ENCODE results near the gene ZNRF3.

ZNRF3 gene

DNA sequence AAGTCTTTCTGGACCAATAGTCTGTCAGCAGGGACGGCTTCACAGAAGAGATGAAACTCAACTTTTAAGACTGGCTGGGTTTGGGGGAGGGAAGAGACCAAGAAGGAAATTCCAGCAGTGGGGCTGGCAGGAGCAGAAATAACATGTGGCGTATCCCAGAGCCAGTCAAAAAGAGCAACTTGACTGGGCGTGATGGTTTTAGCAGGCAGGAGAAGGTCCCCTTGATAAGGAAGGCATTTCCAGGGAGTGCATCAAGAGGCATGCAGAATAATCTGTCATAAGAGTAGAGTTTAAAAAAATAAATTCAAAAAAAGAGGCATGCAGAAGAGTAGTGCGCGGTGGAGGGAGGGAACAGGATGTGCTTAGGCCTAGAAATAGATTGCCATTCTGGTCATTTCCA is 125.8 kb downstream of the ZNRF3 start:
- FAIRE-seq: no peak
- TF ChIP-seq POLR2A (IDR thresholded peaks at IDR 0.05; ENCODE audit: low read depth, low read length): no peak
- no peak for DNase-seq (ENCODE audit: insufficient read length, low spot score)

DNA sequence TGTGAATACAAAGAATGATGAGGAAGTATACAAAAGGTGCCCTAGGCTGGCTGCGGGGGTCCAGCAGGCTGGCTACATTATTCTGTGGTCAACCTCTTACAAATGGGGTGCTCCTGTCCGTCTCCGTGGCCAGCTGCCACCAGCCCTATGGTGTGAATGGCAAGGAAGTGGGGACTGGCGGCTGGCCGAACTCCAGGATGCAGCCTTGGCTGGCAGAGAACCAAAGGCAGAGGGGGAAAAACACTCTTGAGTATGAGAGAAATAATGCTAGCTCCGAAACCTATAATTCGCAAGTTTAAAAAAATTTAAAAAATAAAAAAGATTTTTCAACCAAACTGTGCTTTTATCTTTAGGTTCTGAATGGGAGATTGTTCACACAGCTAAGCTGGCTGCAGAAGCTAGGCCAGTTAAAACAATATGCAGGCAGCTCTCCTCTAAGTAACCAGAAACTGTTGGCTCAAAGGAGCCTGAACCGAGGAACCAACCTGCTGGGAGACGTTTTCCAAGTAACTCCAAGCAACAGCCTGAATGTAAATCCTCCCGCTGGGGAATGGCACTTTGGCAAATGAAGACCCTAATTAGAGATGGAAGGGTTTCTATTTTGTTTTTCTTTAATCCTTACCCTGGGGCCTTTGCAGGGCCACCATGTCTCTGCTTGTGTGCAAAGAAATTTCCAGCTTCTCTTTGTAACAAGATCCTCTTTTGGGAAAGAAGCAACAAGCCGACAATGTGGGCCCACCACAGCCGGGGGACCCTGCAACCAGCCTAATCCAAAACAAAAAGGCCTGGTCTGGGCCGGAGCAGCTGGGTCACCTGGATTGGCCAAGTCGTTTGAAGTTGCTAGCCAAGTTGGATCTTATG is 128.1 kb downstream of the ZNRF3 start:
- TF ChIP-seq POLR2A (IDR thresholded peaks at IDR 0.05; ENCODE audit: low read depth, low read length): no peak
- no peak for FAIRE-seq
- no peak for DNase-seq (ENCODE audit: insufficient read length, low spot score)

DNA sequence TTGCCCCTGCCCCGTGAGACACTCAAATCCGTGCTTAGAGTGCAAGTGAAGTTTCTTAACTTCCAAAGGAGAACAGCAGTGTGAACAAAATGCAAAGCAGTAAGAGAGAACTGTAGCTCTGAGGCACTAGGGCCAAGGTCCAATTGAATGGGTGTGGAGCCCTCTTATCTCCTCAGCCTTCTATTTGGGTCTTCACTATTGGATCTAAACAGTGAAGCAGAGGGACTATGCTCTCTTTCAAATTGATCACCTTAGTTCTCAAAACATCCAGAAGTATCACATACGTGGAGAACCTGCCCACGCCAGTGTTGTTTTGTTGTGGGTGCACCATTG is 128.7 kb downstream of the ZNRF3 start:
- DNase-seq (ENCODE audit: insufficient read length, low spot score): no peak
- FAIRE-seq: no peak
- no peak for TF ChIP-seq POLR2A (IDR thresholded peaks at IDR 0.05; ENCODE audit: low read depth, low read length)

DNA sequence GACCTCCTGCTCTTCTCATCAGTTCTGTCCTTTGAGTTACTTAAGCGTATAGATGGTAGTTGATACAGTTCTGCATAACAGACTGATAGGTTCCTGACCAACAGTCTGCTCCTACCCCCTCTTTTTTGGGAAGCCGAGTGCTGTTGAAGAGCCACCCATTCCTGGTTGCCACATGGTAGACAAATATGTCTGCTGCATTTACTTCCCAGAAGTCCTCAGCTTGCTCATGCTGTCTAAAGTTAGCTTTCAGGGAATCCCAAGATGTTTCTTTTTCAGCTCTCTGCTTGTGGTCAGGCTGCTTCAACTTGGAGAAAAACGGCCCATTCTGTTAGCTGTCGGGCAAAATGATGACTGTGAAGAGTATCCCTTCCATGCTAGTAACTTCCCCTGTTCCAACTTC is 129.6 kb downstream of the ZNRF3 start:
- DNase-seq (ENCODE audit: insufficient read length, low spot score): no peak
- TF ChIP-seq POLR2A (IDR thresholded peaks at IDR 0.05; ENCODE audit: low read depth, low read length): no peak
- FAIRE-seq: no peak

DNA sequence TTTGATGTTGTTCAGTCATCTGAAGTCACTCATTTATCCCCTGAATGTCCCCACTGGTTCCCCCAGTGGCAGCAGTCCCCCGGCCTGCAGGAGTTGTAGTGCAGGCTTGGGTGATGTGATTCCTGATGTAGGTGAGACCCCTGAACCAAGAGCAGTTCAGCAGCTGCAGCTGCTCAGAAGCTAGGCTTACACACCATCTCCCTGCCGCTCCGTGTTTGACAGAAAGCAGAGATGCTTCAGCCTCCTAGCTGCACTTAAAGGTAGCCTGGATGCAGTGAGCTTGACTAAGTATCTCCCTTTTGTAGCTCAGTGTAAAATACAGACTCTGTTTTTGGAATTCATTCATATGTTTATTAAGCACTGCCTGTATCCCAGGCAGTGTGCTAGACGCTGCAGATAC is 130.9 kb downstream of the ZNRF3 start:
- no peak for DNase-seq (ENCODE audit: insufficient read length, low spot score)
- TF ChIP-seq POLR2A (IDR thresholded peaks at IDR 0.05; ENCODE audit: low read depth, low read length): no peak
- FAIRE-seq: no peak

DNA sequence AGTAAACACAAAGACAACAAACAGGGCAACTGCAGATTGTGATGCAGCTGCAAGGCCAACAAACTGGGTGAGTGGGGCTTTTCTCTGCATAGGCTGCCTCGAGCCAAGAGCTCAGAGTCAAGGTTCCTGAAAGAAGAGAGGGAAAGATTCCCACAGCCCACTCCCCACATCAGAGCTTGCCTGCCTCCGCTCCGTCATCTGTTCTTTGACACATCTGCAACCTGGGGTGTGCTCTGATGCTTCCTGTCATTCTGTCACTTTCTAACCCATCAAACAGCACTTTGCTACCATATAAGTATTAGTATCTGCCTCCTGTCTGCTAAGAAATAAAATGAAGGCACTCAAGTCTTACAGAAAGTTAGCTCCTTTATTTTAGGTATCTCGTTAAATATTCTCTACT is 131.4 kb downstream of the ZNRF3 start:
- TF ChIP-seq POLR2A (IDR thresholded peaks at IDR 0.05; ENCODE audit: low read depth, low read length): no peak
- DNase-seq (ENCODE audit: insufficient read length, low spot score) (no peak), FAIRE-seq (no peak)

DNA sequence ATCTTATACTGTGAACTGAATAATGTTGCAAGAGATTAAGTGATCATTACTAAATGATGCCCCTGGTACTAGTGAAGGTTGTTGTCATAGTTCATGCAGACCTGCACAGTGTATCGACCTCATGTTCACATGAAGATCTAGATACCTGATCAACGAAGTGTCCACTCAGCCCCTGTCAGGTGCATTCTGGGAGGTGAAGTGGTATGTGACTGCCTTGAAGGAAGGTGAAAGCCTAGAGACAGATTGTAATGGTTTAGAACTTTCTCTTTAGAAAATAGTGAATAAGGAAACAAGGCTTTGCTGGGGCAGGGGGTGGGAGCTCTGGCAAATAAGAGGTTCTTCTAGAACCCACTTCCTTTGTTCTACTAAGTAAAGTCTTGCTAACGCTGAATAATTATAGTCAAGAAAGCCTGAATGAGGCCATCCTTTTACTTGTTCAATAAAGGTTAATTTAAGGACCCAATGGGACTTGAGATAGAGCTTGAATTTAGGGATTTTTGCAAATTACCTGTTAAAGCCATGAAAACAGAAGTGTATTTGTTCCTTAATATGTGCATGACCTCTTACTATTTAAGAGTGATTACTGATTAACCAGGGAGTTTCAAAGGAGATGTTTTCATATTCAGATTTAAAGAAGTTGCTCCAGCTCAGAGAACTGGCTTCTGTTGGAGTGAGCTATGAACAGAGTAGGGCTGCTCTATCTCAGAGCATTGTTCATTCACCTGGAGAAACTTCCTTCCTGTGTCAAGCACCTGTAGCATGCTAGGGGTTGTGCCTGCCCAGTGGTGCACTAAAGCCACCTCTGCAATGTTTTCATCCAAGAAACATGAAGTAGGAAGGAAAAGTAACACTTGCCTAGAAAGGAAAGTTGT is 132.9 kb downstream of the ZNRF3 start:
- DNase-seq (ENCODE audit: insufficient read length, low spot score) (no peak), FAIRE-seq (no peak)
- TF ChIP-seq POLR2A (IDR thresholded peaks at IDR 0.05; ENCODE audit: low read depth, low read length): no peak

DNA sequence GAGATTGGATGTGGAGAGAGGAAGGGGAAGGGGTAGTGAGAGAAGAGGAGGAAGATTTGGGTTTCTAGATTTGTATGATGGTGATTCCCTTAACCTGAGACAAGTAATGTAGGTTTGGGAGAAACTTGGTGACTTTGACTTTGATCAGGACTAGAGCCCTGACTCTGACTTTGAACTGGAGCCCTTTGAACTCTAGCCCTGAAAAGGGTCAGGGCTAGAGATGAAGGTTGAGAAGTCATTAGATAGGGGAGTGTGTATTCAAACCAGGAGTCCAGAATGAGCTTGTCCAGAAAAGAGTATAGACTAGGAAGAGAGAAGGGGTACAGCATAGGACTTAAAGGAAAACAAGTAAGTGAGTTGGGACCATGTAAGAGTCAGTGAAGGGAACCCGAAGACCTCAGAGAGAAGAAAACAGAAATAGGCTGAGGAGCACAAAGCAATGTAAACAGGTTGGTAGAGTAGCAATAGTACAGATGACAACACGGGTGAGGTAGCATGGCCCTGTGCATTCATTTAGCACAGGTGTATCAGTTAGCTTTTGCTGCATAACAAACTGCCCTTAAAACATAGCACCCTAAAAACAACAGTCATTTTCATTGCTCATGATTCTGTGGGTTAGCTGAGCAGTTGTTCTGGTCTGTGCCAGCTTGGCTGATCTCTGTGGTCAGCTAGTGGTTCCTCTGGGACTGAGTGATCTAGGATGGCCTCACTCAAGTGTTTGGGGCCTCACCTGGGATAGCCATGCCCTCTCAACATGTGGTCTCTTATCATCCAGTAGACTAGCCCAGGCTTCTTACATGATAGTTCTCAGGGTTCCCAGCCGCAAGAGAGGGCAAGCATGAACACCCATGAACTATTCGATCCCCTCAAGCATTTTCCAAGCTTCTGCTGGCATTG is 135.2 kb downstream of the ZNRF3 start:
- no peak for TF ChIP-seq POLR2A (IDR thresholded peaks at IDR 0.05; ENCODE audit: low read depth, low read length)
- DNase-seq (ENCODE audit: insufficient read length, low spot score) (no peak), FAIRE-seq (no peak)

DNA sequence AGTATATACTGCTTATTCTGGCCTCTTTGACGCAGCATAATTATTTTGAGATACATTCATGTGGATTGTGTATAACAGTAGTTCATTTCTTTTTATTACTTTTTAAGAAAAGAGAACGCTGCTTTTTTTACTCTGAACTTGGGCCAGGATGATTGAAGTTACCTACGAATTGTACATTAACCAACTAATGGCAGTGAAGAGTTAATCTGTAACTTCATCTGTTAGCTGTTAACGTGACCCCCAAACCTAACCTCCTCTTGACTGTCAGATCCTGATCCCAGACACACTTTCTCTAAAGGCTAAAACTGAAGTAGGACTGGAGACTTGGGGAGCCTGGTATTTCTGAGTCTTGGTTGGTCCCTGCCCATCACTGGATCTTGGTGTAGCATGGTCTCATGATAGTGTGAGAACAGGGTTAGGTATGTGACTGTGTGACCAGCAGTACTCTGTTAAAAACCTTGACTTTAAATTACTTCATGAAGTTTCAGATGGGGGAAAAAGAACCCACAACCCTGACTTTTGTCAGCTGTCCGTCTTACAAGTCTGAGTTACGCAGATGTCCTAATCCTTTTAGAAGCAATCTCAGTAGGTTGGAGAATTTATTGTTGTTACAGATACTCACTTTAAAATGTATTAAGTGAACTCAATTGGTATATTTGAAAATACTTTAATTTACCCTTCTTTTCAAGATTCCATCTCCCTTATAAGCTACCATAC is 138.9 kb downstream of the ZNRF3 start:
- FAIRE-seq: no peak
- TF ChIP-seq POLR2A (IDR thresholded peaks at IDR 0.05; ENCODE audit: low read depth, low read length): no peak
- no peak for DNase-seq (ENCODE audit: insufficient read length, low spot score)

DNA sequence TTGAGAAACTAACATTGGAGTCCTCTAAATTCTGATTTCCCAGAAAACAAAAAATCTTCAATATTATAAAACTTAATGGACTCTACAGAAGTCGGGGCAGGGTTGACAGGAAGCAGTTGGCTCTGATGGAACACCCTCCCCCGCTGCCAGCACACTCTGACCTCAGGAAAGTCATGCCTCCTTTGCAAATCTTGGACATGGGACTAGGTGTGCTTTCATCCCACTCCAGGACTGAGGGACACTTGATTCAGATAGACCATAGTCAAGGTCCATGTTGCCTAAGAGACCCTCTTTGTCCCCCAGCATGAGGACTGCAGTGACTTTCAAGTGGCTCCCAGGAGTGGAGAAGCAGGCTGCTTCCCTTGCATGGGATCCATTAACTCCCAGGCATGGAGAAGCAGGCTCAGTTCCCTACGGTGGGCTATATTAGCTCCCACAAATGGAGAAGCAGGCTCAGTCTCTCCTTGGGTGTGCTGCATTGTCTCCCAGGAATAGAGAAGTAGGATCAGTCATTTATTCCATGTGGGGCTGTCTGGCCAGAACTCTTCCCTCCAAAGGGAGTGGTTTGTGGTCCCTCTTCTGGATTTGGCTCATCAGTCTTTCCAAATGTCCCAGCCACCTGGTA is 139.9 kb downstream of the ZNRF3 start:
- no peak for TF ChIP-seq POLR2A (IDR thresholded peaks at IDR 0.05; ENCODE audit: low read depth, low read length)
- FAIRE-seq (no peak), DNase-seq (ENCODE audit: insufficient read length, low spot score) (no peak)

DNA sequence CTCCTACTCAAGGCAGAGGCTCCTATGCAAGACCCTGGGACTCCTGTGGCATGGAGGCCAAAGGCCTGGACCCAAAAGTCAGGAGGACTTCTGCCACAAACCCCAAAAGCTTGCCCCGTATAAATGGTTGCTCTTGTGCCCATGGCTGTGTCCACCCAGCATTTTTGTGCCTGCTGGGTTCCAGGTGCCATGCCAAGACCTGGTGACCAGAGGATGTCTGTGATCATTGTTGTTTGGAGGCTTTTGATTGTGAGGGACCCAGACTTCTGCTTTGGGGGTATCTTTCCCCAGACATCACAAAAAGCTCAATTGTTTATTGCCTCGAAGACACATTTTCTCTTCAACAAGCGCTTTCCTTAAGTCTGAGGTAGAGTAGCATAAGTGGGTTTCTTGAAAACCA is 143.2 kb downstream of the ZNRF3 start:
- DNase-seq (ENCODE audit: insufficient read length, low spot score) (no peak), FAIRE-seq (no peak)
- TF ChIP-seq POLR2A (IDR thresholded peaks at IDR 0.05; ENCODE audit: low read depth, low read length): no peak

DNA sequence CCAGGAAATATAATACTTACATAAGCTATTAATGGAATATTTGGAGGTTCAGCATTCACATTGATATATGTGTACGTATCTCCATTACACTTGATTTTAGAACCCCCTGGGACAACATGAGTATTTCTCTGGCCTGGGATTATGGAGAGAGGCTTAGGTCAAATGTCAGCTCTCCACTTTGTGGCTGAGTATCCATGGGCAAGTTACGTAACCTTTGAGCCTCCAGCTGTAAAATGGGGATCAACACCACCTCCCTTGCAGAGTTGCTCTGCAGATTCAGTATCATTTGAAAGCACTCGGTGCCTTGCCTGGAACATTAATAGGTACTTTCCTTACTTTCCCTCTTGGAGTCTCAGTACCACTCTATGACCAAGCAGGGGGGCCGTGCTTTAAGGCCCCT is 145.1 kb downstream of the ZNRF3 start:
- no peak for TF ChIP-seq POLR2A (IDR thresholded peaks at IDR 0.05; ENCODE audit: low read depth, low read length)
- DNase-seq (ENCODE audit: insufficient read length, low spot score) (no peak), FAIRE-seq (no peak)
